Globus pallidus (tissue), 1 donor: ENCODE measurements around the gene HSPB1.
"Not testable (repeated sequence)": the region's sequence is repeated elsewhere in the genome, so short reads cannot be mapped to it uniquely, and the experiment has no call there.

ENCODE experiments used
- DNase-seq: peaks from one replicate; pipeline ENCODE4 v3.0.0-alpha.2; 2015; ENCODE audit warnings: low spot score

HSPB1 gene

DNA sequence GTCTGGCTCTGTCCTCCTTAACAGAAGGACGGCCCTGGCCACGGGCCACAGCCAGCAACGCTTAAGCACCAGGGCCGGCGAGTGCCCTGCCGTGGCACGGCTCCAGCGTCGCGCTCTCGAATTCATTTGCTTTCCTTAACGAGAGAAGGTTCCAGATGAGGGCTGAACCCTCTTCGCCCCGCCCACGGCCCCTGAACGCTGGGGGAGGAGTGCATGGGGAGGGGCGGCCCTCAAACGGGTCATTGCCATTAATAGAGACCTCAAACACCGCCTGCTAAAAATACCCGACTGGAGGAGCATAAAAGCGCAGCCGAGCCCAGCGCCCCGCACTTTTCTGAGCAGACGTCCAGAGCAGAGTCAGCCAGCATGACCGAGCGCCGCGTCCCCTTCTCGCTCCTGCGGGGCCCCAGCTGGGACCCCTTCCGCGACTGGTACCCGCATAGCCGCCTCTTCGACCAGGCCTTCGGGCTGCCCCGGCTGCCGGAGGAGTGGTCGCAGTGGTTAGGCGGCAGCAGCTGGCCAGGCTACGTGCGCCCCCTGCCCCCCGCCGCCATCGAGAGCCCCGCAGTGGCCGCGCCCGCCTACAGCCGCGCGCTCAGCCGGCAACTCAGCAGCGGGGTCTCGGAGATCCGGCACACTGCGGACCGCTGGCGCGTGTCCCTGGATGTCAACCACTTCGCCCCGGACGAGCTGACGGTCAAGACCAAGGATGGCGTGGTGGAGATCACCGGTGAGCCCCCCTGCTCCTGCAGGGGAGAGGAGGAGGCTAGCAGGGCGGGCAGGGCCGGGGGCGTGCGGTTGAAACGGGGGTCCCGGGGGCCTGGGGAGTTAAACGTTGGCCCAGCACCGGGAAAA lies at the start of gene HSPB1:
TSS of gene HSPB1 (plus strand) at position 327 of the 855 bp plus-strand sequence. CDS start at position 367, 40 bp downstream.
- DNase-seq: peak; percentile 81

DNA sequence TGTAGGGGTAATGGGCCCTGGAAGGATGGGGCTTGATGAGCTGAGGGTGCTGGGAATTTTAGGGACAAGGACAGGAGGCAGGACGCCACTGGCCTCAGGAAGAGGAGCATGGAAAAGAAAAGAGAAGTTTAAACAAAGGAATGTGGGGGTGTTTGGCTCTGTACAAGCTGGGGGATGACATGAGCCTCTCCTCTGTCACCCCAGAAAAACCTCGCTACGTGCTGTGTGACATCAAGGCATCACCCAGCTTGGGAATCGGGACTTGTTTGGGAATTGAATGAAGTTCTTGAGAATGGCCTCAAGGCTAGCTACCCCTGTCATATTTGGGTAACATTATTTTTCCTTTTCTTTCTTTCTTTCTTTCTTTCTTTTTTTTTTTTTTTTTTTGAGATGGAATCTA lies 47.7 kb upstream of the HSPB1 start:
- DNase-seq: no peak

DNA sequence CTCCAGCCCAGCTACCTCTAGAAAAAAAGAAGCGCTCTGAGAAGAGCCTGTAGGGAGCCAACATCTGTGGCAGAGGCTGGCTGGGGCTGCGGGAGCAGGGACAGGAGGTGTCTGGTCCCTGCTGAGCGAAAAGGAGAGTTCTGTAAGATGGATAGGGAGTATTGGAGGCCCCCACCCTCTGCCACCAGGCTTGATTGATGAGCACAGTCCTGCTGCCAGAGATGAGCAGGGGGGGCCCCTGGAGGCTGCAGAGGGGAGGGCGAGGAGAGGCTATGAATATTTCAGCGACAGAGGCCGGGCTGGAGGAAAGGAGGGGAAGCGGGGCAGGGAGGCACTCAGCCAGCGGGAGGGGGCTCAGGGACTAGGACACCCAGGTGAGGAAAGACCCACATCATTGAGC lies 44.5 kb upstream of the HSPB1 start:
- DNase-seq: no peak

DNA sequence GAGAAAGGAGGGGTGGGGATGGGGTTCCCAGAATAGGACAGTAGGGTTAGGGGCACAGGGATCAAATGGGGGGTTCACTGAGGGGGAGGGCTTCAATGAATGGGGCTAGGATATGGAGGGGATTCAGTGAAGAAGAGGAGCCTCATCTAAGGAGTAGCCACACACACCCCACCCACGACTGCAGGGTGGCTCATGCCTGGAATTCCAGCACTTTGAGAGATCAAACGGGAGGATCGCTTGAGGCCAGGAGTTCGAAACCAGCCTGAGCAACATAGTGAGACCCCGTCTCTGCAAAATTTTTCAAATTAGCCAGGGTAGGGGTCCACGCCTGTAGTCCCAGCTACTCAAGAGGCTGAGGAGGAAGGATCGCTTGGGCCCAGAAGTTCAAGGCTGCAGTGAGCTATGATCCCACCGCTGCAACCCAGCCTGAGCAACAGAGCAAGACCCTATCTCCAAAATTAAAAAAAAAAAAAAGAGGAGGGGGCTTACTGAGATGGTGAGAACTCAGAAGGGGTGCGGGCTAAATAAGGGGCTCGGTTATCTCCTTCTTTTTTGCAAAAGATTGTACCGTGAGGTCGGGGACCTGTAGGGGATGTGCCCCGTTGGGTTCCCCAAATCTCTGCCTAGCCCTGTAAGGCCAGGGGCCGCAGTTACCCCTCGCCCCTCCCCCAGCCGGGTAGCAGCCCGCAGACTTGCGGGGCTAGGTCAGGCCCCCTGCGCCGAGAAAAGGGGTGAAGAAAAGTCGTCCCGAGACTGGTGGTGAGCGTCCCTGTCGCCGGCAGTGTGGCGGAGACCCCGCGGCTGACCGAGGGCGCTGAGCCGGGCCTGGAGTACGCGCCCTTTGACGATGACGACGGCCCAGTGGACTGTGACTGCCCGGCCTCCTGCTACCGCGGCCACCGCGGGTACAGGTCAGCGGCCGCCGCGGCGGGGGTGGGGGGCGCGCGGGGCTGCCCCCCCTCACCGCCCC lies 43.1 kb upstream of the HSPB1 start:
- no peak for DNase-seq

DNA sequence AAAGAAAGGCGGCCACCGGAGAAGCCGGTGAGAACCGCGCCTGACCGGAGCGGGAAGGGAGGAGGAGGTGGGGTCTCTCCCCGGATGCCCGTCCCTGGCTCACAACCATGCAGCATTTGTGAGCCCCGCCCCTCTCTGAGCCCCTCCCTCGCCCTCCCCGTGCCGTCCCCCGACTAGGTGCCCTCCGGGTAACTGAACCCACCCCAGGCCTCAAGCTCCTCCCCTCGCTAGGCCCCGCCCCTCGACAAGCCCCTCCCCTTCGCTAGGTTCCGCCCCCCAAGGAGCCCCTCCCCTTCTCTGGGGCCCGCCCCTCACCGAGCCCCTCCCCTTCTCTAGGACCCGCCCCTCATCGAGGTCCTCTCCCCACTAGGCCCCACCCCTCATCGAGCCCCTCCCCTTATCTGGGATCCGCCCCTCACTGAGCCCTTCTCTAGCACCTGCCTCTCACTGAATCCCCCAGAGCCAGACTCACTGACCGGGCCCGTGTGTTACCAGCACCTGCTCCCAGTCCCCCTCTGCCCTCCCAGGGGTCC lies 42.2 kb upstream of the HSPB1 start:
- DNase-seq: no peak

DNA sequence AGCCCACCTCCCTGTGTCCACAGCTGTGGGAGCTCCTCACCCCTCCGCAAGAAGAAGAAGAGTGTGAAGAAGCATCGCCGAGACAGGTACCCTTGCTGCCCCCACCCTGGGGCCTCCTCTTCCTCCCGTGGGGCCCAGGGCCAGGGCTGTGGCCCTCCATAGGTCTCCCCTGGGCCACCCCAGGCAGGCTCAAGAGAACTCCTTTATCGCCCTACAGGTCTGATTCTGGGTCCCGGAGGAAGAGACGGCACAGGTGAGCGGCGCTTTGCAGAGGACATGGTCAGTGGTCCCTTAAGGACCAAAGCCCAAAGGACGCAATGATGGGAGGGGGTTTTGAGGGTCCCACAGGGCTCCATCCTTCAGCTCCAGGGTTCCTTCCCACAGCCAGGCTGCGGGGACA lies 41.1 kb upstream of the HSPB1 start:
- DNase-seq: no peak

DNA sequence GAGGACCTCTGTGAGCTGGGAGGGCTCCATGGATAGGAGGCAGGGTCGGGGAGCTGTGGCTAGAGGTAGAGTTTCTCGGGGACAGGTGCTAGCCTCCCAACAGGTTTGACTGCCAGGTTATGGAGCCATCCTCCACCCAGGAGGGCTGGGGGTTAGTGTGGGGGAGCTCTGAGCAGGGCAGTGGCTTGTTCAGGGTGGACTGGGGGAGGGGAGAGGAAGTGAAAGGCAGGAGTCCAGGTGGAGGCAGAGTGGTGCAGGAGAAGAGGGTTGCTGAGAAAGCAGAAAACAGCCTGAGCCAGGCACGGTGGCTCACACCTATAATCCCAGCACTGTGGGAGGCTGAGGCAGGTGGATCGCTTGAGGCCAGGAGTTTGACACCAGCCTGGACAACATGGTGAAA lies 40.5 kb upstream of the HSPB1 start:
- no peak for DNase-seq

DNA sequence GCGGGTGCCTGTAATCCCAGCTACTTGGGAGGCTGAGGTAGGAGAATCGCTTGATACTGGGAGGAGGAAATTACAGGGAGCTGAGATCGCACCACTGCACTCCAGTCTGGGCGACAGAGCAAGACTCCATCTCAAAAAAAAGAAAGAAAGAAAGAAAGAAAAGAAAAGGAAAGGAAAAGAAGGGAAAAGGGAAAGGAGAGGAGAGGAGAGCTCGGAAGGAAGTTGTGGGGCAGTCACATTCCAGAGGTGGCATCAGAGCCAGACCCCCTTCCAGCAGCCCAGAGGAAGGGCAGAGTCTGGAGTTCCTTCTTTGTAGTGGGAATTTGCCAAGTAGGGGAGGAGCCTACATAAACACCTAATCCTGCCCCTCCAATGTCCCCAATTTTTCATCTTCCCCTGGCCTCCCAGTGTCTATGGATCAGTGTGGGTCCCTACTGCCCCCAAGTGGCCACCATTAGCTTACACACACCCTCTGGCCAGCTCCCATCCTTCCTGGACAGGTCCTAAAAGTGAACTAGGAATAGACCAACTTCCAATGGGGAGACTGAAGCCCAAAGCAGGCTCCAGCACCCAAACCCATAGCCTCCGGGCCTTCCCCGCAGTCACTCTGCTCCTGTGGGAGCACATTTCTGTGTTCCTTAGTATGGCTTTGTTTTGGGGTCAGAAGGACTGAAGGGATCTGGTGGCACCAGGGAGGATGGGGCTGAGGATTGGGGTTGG lies 39.6 kb upstream of the HSPB1 start:
- peak; percentile 46 for DNase-seq

DNA sequence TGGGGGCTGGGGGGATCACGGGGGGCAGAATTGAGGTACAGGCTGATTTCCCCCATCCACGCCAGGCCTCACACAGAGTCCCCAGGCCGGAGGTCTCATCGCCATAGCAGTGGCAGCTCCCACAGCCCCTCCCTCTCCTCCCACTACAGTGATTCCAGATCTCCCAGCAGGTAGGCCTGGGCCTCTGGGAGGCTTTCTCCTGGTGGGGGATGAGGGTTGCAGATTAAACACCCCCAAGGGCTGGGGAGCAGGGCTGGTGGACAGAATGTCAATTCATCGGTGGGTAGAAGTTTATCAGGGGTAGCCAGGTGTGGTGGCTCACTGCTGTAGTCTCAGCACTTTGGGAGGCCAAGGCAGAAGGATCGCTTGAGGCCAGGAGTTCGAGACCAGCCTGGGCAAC lies 37.2 kb upstream of the HSPB1 start:
- no peak for DNase-seq

DNA sequence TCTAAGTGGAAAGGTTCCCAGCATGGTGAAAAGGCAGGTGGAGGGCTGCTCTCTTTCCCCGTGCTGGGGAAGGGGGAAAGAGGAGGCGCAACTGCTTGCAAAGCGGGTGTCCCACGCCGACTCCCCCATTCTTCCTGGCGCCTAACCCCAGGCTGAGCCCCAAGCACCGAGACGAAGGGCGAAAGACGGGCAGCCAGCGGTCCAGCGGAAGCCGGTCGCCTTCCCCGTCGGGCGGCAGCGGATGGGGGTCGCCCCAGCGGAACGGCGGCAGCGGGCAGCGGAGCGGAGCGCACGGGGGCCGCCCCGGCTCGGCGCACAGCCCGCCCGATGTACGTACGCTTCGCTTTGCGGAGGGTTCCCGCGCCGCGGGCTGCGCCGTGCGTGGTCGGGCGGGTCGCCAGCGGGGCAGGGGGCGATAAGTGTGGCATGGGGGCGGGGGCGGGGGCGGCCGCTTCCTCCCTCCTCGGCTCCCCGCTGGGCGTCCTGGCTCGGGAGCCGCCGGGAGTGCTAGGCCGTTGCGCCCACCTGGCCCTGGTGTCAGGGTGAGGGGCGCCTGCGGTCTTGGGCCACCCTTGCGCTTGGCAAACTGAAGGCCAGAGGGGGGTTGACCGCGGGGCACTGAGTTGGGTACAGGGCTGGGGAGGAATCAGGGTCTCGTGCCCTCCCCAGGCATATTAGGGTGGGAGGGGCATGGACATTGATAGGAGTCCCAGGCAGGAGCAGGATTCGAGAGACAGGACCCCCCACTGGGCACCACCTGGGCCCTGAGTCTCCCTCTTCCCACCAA lies 35.2 kb upstream of the HSPB1 start:
- no peak for DNase-seq

DNA sequence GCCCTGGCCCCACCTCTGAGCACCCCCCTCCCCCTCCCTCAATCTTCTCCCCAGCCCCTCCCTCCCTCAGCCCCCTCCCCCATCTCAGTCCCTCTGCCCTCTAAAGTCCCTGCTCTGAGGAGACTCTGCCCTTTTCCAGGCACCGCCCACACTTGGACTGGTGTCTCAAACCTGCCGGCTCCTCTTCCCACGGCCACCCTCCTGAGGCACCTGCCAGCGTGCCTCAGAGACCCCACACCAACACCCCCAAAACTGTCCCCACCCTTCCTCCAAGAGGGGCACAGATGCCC lies 34.6 kb upstream of the HSPB1 start:
- DNase-seq: no peak

DNA sequence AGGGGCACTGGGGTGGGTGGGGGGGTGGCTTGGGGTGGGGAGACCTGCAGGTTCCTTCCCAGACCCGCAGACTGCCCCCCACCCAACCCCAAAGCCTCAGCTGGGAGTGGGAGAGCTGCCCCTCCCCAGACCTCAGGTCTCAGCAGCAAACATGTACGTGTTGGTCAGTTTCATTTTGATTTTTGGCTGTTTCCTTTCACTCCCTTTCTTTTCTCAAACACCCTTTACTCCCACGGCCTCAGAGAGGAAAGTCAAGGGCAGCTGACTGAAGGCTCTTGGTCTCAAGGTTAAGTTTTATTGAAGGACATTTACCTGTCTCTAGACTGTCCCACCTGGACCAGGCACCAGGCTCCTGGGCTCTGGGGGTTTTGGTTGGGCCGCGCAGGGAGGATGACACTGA lies 34.1 kb upstream of the HSPB1 start:
- no peak for DNase-seq

DNA sequence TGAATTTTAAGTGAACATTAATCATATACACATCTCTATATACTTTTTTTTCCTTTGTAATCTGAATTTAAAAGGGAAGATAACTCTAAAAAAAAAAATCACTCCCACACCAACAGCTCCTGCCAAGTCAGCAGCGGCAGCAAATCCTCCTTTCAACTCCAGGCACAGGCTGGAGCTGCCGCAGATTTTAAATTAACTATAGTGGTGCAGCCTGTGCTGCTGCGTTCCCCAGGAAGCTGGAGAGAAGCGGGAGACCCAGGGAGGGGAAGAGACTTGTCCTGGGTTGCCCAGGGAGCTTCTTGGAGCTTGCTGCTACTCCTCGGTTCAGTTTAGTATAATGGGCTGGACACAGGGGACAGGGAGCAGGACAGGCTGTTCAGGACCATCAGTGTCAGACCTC lies 32.6 kb upstream of the HSPB1 start:
- DNase-seq: no peak

DNA sequence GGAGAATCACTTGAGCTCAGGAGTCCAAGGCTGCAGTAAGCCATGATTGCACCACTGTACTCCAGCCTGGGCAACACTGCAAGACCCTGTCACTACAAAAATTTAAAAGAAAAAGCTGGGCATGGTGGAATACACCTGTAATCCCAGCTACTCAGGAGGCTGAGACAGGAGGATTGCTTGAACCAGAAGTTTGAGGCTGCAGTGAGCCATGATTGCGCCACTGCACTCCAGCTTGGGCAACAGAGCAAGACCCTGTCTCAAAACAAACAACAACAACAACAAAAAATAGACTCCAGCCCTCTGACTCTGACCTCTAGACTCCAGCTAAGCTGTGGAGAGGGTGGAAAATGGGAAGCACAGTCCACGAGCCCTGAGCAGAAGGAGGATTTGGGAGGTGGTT lies 31.1 kb upstream of the HSPB1 start:
- not testable (repeated sequence) for DNase-seq

DNA sequence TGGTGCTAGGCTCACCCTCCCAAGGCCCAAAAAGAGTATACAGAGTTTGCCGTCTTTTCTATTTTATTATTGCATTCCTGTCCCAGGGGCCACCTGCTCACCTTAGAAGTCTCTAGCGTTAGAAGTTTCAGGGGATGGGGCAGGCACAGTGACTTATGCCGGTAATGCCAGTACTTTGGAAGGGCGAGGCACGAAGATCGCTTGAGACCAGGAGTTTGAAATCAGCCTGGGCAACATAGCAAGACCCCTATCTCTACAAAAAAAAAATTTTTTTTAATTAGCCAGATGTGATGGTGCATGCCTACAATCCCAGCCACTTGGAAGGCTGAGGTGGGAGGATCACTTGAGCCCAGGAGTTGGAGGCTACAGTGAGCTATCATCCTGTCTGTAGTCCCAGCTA lies 30.3 kb upstream of the HSPB1 start:
- DNase-seq: no peak

DNA sequence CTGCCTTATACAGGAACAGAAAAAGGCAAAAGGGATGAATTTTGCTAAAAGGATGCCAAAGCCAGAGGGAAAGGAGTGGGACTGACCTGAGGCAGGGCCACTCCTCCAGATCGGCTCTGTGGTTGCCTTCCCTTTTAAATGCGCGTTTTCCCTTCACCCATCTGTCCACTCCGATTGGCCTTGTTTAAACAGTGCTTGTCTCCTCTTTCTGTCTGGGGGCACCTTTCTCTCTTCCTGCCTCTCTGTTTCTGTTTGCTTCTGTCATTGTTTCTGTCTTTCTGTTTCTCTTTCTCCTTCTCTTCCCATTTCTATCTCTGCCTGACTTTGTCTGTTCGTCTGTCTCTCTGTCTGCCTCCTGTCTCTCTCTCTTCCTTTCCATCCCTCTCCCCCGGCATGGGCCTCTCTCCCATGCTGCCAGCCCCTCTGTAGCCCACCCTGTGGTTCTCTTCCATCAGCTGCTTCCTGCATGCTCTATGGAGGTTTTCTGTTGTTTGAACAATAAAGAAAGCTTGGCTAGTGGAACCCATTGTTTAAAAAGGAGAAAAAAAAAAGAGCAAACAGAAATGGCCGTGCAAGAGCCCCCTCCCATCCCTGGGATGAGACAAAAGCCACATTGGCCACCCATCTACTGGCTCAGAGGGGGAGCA lies 29.5 kb upstream of the HSPB1 start:
- no peak for DNase-seq

DNA sequence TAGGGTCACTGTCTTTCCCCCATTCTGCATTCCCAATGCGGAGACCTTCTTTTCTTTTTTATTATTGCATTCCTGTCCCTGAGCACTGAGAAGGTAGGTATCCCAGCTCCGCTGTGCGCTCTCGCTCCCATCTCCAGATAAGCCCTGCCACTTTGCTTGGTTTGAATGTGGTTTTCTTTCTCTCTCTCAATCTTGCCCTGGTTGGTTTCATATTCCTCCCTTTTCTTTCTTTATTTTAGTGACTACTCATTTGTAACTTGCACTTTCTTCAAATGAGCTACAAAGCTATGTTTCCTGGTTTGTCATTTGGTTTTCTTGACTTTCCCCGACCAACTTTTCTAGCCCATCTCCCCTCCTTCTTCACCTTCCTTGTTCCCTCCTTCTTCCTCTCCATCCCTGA lies 29.0 kb upstream of the HSPB1 start:
- no peak for DNase-seq

DNA sequence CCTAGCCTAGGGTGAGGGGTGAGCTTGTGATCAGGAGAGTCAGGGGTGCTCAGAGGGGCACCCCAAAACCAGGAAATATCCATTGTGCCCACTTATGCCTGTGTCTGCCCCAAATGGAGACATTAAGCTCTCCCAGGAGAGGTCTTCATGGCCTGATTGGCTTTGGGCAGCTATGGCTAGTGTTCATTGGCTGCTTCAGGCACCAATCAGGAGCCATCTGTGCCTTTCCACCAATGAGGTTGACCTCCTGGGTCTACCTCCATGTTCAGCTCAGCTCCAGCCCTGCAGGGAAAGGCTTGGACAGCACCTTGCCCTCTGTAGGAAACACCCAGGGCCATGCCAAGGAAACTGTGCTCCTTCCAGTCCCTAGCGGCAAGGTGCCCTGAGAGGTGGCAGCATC lies 23.9 kb upstream of the HSPB1 start:
- DNase-seq: no peak

DNA sequence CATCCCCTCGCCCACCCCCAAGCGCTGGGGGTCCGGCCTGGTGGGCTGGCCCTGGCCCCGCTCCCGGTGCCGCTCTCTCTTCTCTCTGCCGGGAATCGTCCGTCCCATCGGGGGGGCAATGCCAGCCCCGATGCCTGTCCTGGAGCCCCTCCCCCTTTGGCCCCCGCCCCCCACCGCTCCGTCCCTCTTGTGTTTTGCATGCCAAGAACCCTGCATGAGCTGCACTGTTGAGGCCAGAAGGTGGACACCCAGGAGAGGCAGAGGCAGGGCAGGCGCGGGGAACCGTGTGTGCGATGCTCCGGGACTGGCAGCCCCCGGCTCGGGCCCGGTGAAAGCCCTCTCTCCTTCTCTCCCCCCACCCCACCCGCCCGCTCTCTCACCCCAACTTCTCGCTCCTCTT lies 22.1 kb upstream of the HSPB1 start:
- DNase-seq: no peak

DNA sequence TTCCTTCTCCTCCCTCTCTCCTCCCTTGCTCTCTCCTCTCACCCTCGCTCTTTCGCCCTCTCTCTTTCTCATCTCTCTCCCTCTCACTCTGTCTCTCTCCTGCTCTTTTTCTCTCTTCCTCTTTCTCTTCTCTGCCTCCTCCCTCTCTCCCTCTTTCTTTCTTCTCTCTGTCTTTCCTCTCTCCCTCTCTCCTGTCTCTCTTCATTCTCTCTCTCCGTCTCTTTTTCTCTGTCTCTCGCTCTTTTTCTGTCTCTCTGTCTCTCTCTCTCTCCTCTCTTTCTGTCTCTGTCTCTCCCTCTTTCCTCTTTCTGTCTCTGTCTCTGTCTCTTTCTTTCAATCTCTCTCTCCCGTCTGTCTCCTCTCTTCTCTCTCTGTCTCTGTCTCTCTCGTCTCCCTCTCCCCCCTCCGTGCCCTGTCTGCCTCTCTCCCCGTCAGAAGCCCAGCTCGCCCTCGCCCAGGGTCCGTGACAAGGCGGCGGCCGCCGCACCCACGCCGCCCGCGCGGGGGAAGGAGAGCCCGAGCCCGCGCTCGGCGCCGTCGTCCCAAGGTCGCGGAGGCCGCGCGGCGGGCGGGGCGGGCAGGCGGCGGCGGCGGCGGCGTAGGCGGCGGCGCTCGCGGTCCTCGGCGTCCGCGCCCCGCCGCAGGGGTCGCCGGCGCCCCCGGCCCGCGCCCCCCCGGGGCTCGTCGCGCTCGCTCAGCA lies 21.3 kb upstream of the HSPB1 start:
- no peak for DNase-seq
